ENCODE data around the gene TMEM229B. TPM values are rescaled to one million over a fixed set of nuclear protein-coding genes. Genes with fewer than 3 reads are reported as not detected.
"Not testable (repeated sequence)": the region's sequence is repeated elsewhere in the genome, so short reads cannot be mapped to it uniquely, and the experiment has no call there.

TMEM229B gene
- total RNA-seq, 2 experiments from 2014 or later = 3.9 to 11.7 TPM

- no peak overlapping the region for H3K4me3 ChIP-seq (ENCODE audit: low read depth, low read length, poor library complexity, severe bottlenecking)
- intact Hi-C loops (cut with micrococcal nuclease; ENCODE audit: unreplicated experiment) = no loop called here
- no peaks in the 10 kb centered on the region for H3K9me3 ChIP-seq (ENCODE audit: low read length)
- CTCF ChIA-PET (ENCODE audit: unreplicated experiment) = no interaction called here
- H3K27ac ChIP-seq (ENCODE audit: low read depth, low read length, poor library complexity, severe bottlenecking) = no peak overlapping the region
- H4K20me1 ChIP-seq (ENCODE audit: insufficient read depth, low read length) = no peaks in the 10 kb centered on the region
- H3K9me2 ChIP-seq (ENCODE audit: insufficient read depth, low read length) = no peaks in the 10 kb centered on the region
- H3K4me1 ChIP-seq (ENCODE audit: insufficient read depth, low read length, poor library complexity, severe bottlenecking) = no peaks in the 10 kb centered on the region
- DNase-seq (ENCODE audit: low spot score) = no peak
- H3K79me2 ChIP-seq (ENCODE audit: insufficient read depth, low read depth, low read length) = no peaks in the 10 kb centered on the region
- TF ChIP-seq EZH2phosphoT487 (IDR thresholded peaks at IDR 0.05; ENCODE audit: borderline replicate concordance, low read depth, low read length) = no peak
- TF ChIP-seq, protein P1, sequence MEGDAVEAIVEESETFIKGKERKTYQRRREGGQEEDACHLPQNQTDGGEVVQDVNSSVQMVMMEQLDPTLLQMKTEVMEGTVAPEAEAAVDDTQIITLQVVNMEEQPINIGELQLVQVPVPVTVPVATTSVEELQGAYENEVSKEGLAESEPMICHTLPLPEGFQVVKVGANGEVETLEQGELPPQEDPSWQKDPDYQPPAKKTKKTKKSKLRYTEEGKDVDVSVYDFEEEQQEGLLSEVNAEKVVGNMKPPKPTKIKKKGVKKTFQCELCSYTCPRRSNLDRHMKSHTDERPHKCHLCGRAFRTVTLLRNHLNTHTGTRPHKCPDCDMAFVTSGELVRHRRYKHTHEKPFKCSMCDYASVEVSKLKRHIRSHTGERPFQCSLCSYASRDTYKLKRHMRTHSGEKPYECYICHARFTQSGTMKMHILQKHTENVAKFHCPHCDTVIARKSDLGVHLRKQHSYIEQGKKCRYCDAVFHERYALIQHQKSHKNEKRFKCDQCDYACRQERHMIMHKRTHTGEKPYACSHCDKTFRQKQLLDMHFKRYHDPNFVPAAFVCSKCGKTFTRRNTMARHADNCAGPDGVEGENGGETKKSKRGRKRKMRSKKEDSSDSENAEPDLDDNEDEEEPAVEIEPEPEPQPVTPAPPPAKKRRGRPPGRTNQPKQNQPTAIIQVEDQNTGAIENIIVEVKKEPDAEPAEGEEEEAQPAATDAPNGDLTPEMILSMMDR (conservative IDR thresholded peaks at IDR 0.05; ENCODE audit: low read length) = no peak
- no peaks in the 10 kb centered on the region for H3K36me3 ChIP-seq (ENCODE audit: insufficient read depth, low read length)
- no TSS peak for BruUV-seq (replicated peaks)
- POLR2A ChIA-PET = no interaction called here
- no peak overlapping the region for H2AFZ ChIP-seq (ENCODE audit: low read length)
- H3K4me2 ChIP-seq (ENCODE audit: low read length) = no peak overlapping the region
Measured at GRCh38 chr14:67456732-67457131, 31.8 kb downstream of the TMEM229B start.

DNA sequence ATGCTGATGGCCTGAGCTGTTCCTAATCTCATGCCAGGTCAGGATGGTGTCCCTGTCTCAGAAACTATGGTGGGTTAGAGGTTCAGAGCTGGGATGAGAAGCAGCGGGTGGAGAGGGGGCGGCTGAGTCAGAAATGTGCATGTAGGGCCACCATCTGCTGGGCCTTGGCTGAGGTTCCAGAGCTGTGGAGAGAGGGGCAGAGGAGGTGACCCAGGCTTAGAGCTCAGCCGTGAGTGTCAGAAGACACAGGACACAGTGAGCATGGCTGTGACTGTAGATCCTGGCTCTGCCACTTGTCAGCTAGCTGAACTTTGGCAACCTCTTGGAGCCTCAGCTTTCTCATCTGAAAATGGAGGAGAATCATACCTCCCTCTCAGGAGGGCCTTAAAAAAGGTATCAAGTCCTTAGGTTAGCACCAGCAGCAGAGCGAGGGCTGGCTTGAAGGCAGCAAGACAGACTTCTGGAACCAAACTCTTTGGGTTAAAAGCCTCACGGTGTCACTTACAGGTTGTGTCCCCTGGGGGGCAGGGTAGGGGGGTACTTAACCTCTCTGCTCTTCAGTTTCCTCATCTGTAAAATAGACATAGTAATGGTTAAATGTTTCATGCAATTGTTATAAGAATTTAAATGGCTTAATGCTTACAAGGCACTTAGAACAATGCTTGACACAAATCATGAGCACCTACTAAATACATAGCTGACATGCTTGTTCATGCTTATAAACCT lies 34.8 kb downstream of the TMEM229B start:
- no TSS peak for BruUV-seq (replicated peaks)
- H3K36me3 ChIP-seq (ENCODE audit: insufficient read depth, low read length) = no peaks in the 10 kb centered on the region
- no peak overlapping the region for H2AFZ ChIP-seq (ENCODE audit: low read length)
- peak; percentile 7 for DNase-seq (ENCODE audit: low spot score)
- no peaks in the 10 kb centered on the region for H3K4me1 ChIP-seq (ENCODE audit: insufficient read depth, low read length, poor library complexity, severe bottlenecking)
- no peaks in the 10 kb centered on the region for H3K9me2 ChIP-seq (ENCODE audit: insufficient read depth, low read length)
- intact Hi-C loops (cut with micrococcal nuclease; ENCODE audit: unreplicated experiment) = no loop called here
- no peak overlapping the region for H3K4me3 ChIP-seq (ENCODE audit: low read depth, low read length, poor library complexity, severe bottlenecking)
- CTCF ChIA-PET (ENCODE audit: unreplicated experiment) = no interaction called here
- TF ChIP-seq, protein P1 (conservative IDR thresholded peaks at IDR 0.05; ENCODE audit: low read length) = peak; percentile 61
- no peak for TF ChIP-seq EZH2phosphoT487 (IDR thresholded peaks at IDR 0.05; ENCODE audit: borderline replicate concordance, low read depth, low read length)
- POLR2A ChIA-PET = interaction anchor here (0.8 kb wide), 1 partner anchor 26 kb away, joined by 3 read pairs; no protein-coding TSS in a partner anchor
- no peaks in the 10 kb centered on the region for H3K79me2 ChIP-seq (ENCODE audit: insufficient read depth, low read depth, low read length)
- H4K20me1 ChIP-seq (ENCODE audit: insufficient read depth, low read length) = no peaks in the 10 kb centered on the region
- no peaks in the 10 kb centered on the region for H3K9me3 ChIP-seq (ENCODE audit: low read length)
- H3K4me2 ChIP-seq (ENCODE audit: low read length) = no peak overlapping the region
- no peak overlapping the region for H3K27ac ChIP-seq (ENCODE audit: low read depth, low read length, poor library complexity, severe bottlenecking)

DNA sequence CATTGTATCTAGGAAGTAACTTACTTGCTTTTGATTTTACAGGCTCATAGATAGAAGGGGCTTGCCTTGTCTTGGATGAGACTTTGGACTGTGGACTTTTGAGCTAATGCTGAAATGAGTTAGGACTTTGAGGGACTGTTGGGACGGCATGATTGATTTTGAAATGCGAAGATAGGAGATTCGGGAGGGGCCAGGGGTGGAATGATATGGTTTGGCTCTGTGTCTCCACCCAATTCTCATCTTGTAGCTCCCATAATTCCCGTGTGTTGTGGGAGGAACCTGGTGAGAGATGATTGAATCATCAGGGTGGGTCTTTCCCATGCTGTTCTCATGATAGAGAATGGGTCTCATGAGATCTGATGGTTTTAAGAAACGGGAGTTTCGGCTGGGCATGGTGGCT lies 36.9 kb downstream of the TMEM229B start:
- H2AFZ ChIP-seq (ENCODE audit: low read length); H3K27ac ChIP-seq (ENCODE audit: low read depth, low read length, poor library complexity, severe bottlenecking); H3K79me2 ChIP-seq (ENCODE audit: insufficient read depth, low read depth, low read length); BruUV-seq (replicated peaks); H3K9me2 ChIP-seq (ENCODE audit: insufficient read depth, low read length); H3K4me3 ChIP-seq (ENCODE audit: low read depth, low read length, poor library complexity, severe bottlenecking); H3K9me3 ChIP-seq (ENCODE audit: low read length); DNase-seq (ENCODE audit: low spot score); intact Hi-C loops (cut with micrococcal nuclease; ENCODE audit: unreplicated experiment); H4K20me1 ChIP-seq (ENCODE audit: insufficient read depth, low read length); H3K36me3 ChIP-seq (ENCODE audit: insufficient read depth, low read length); H3K4me2 ChIP-seq (ENCODE audit: low read length); H3K4me1 ChIP-seq (ENCODE audit: insufficient read depth, low read length, poor library complexity, severe bottlenecking): not testable (repeated sequence)
- ChIA-PET CTCF (ENCODE audit: unreplicated experiment) (interaction anchor here (0.7 kb wide), 1 partner anchor 75 kb away, joined by 3 read pairs; no protein-coding TSS in a partner anchor), POLR2A (interaction anchor here (0.7 kb wide), 1 partner anchor 549 kb away, joined by 5 read pairs; no protein-coding TSS in a partner anchor)

Measured in OCI-LY7 (cell line).